Mesenchymal stem cell (in vitro differentiated cells and primary cell): Measurements from ENCODE around the gene GPATCH8.

Experiments
- DNase-seq: peaks from one replicate; pipeline ENCODE4 v3.0.0-alpha.2; 2013
- H2AFZ ChIP-seq: one replicate; pipeline ENCODE4 v1.6.1; 2013; ENCODE audit warnings: low read depth, mild to moderate bottlenecking, control low read depth, inconsistent platforms, low read length, moderate library complexity
- H2AK5ac ChIP-seq: 2 replicates; pipeline ENCODE4 v1.6.1; 2013; ENCODE audit warnings: low read length, moderate library complexity, mild to moderate bottlenecking, inconsistent platforms; ENCODE audit not compliant: severe bottlenecking
- H2BK120ac ChIP-seq: one replicate; pipeline ENCODE4 v1.6.1; 2013; ENCODE audit warnings: low read depth, mild to moderate bottlenecking, inconsistent platforms, low read length, moderate library complexity
- H2BK12ac ChIP-seq, 2 experiments: one replicate each; pipeline ENCODE4 v1.6.1; 2013; ENCODE audit warnings: inconsistent platforms in 2 of 2, low read length in 2 of 2, mild to moderate bottlenecking in 2 of 2, moderate library complexity in 2 of 2, control low read depth in 1 of 2
- H2BK15ac ChIP-seq: one replicate; pipeline ENCODE4 v1.6.1; 2013; ENCODE audit warnings: mild to moderate bottlenecking, low read depth, inconsistent platforms; ENCODE audit not compliant: poor library complexity, severe bottlenecking
- H2BK5ac ChIP-seq: 2 replicates; pipeline ENCODE4 v1.6.1; 2013; ENCODE audit warnings: low read depth, mild to moderate bottlenecking, low read length, control low read depth, inconsistent platforms; ENCODE audit not compliant: poor library complexity, severe bottlenecking
- H3K14ac ChIP-seq, 2 experiments: one replicate each; pipeline ENCODE4 v1.6.1; 2013; ENCODE audit warnings: inconsistent platforms in 2 of 2, low read length in 2 of 2, control low read depth in 1 of 2, mild to moderate bottlenecking in 1 of 2, moderate library complexity in 1 of 2
- H3K18ac ChIP-seq, 2 experiments: one replicate each; pipeline ENCODE4 v1.6.1; 2013; ENCODE audit warnings: inconsistent platforms in 2 of 2, low read length in 2 of 2, control low read depth in 1 of 2, low read depth in 1 of 2, mild to moderate bottlenecking in 1 of 2
- H3K23ac ChIP-seq, 2 experiments: one replicate each; pipeline ENCODE4 v1.6.1; 2013; ENCODE audit warnings: inconsistent platforms in 2 of 2, low read length in 2 of 2, mild to moderate bottlenecking in 2 of 2, moderate library complexity in 2 of 2, control low read depth in 1 of 2
- H3K27ac ChIP-seq: 2 replicates; pipeline ENCODE4 v1.5.1; 2013; ENCODE audit warnings: mild to moderate bottlenecking, moderate library complexity, low read length, control low read depth, inconsistent platforms; ENCODE audit not compliant: poor library complexity, severe bottlenecking
- H3K27me3 ChIP-seq, 2 experiments: 2 replicates each; pipeline versions ENCODE4 v1.6.1 to v1.7.0; 2013; ENCODE audit warnings: low read length in 2 of 2, mild to moderate bottlenecking in 2 of 2, moderate library complexity in 2 of 2, control low read depth in 1 of 2, inconsistent platforms in 1 of 2; ENCODE audit not compliant: control insufficient read depth in 1 of 2, insufficient read depth in 1 of 2
- H3K36me3 ChIP-seq, 2 experiments: 2 replicates each; pipeline versions ENCODE4 v1.6.1 to v1.7.0; 2013; ENCODE audit warnings: low read length in 2 of 2, control low read depth in 1 of 2, inconsistent platforms in 1 of 2, low read depth in 1 of 2, mild to moderate bottlenecking in 1 of 2; ENCODE audit not compliant: insufficient read depth in 2 of 2, control insufficient read depth in 1 of 2
- H3K4ac ChIP-seq, 2 experiments: one replicate each; pipeline ENCODE4 v1.6.1; 2013; ENCODE audit warnings: inconsistent platforms in 2 of 2, low read length in 2 of 2, mild to moderate bottlenecking in 2 of 2, moderate library complexity in 2 of 2, control low read depth in 1 of 2, low read depth in 1 of 2
- H3K4me1 ChIP-seq: 2 replicates; pipeline ENCODE4 v1.6.1; 2013; ENCODE audit warnings: low read depth, low read length, control low read depth; ENCODE audit not compliant: control insufficient read depth, insufficient read depth
- H3K4me2 ChIP-seq: 2 replicates; pipeline ENCODE4 v1.6.1; 2013; ENCODE audit warnings: low read length, mild to moderate bottlenecking, inconsistent platforms; ENCODE audit not compliant: poor library complexity, severe bottlenecking
- H3K4me3 ChIP-seq, 2 experiments: 2 replicates each; pipeline versions ENCODE4 v1.5.1 to v1.7.0; 2013; ENCODE audit warnings: low read length in 2 of 2, mild to moderate bottlenecking in 2 of 2, control low read depth in 1 of 2, low read depth in 1 of 2; ENCODE audit not compliant: insufficient read depth in 1 of 2
- H3K79me1 ChIP-seq: replicated peaks from 2 replicates; pipeline ENCODE4 v1.6.1; 2013; ENCODE audit warnings: mild to moderate bottlenecking, control low read depth, low read length, inconsistent platforms; ENCODE audit not compliant: poor library complexity, severe bottlenecking
- H3K9ac ChIP-seq: 2 replicates; pipeline ENCODE4 v1.7.0; 2013; ENCODE audit warnings: mild to moderate bottlenecking, low read length, moderate library complexity
- H3K9me3 ChIP-seq: 2 replicates; pipeline ENCODE4 v1.7.0; 2013; ENCODE audit warnings: mild to moderate bottlenecking, low read length; ENCODE audit not compliant: control insufficient read depth
- H4K8ac ChIP-seq: one replicate; pipeline ENCODE4 v1.6.1; 2013; ENCODE audit warnings: inconsistent platforms, mild to moderate bottlenecking, low read length, moderate library complexity
- H4K91ac ChIP-seq: one replicate; pipeline ENCODE4 v1.6.1; 2013; ENCODE audit warnings: mild to moderate bottlenecking, low read length, inconsistent platforms
- WGBS: methylation state at CpG from one replicate; pipeline ENCODE4 v1.1.7; 2013; ENCODE audit warnings: mixed read lengths; 5-methylcytosine and 5-hydroxymethylcytosine counted together

Gene GPATCH8

GRCh38 chr17:44361292-44362260, 141.6 kb downstream of the GPATCH8 start:
- no peak overlapping the region for H2BK120ac ChIP-seq
- H3K23ac ChIP-seq, result peak overlapping the region in 1 of 2 experiments; percentile 23
- 65% methylated on average over 7 of the region's 11 CpGs for WGBS
- H3K4me2 ChIP-seq, result peak overlapping the region; percentile 85
- H4K91ac ChIP-seq, result peak overlapping the region; percentile 91
- peak overlapping the region; percentile 55 to 85 for H3K18ac ChIP-seq
- H3K14ac ChIP-seq, result peak overlapping the region in 1 of 2 experiments; percentile 53
- no peak overlapping the region for H3K4me3 ChIP-seq
- H3K36me3 ChIP-seq, result peaks cover 0 to 13% of the 10 kb centered on the region in 2 experiments
- peaks cover 40% of the 10 kb centered on the region for H3K4me1 ChIP-seq
- H3K9ac ChIP-seq, result no peak overlapping the region
- peaks cover 15 to 19% of the 10 kb centered on the region in 2 experiments for H3K27me3 ChIP-seq
- peak overlapping the region; percentile 49 for H2BK5ac ChIP-seq
- H2BK12ac ChIP-seq, result peak overlapping the region; percentile 65 to 69
- no peak for DNase-seq
- no peaks in the 10 kb centered on the region for H3K9me3 ChIP-seq
- no peak overlapping the region for H2AFZ ChIP-seq
- H3K79me1 ChIP-seq, result peaks cover 39% of the 10 kb centered on the region
- no peak overlapping the region for H3K27ac ChIP-seq
- H2BK15ac ChIP-seq, result no peak overlapping the region
- H4K8ac ChIP-seq, result no peak overlapping the region
- peak overlapping the region; percentile 63 for H2AK5ac ChIP-seq
- no peak overlapping the region for H3K4ac ChIP-seq

DNA sequence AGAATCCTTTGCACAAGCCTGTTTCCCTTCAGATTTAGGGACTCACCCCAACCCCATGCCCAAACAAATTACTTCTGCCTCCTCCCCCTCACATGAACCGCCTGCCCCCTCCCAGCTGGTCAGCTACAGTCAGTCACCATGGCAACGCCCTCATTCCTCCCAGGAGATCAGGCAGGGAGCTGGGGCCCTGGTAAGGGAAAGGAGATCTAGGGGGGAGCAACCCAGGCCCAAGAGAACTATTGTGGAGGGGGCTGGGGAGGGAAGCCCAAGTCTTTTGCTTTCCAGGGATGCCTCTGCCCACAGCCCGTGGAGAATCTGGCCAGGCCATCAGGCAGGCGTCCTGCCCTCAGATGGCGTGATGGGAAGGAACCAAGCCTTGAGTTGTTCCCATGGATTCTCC, 142.4 kb downstream of the GPATCH8 start:
- Histone ChIP-seq H2BK15ac (peak overlapping the region; percentile 17), H4K8ac (no peak overlapping the region), H3K18ac (peak overlapping the region in 1 of 2 experiments; percentile 85), H3K27ac (no peak overlapping the region), H3K4me2 (peak overlapping the region; percentile 56), H3K36me3 (peaks cover 0 to 18% of the 10 kb centered on the region in 2 experiments), H3K27me3 (peaks cover 7 to 15% of the 10 kb centered on the region in 2 experiments), H3K23ac (peak overlapping the region in 1 of 2 experiments; percentile 23), H2BK120ac (no peak overlapping the region), H2BK12ac (peak overlapping the region in 1 of 2 experiments; percentile 65), H3K4ac (no peak overlapping the region), H3K9me3 (no peaks in the 10 kb centered on the region), H3K14ac (peak overlapping the region in 1 of 2 experiments; percentile 53), H2AFZ (no peak overlapping the region), H2BK5ac (peak overlapping the region; percentile 49), H3K9ac (no peak overlapping the region), H2AK5ac (peak overlapping the region; percentile 3), H3K4me1 (peaks cover 40% of the 10 kb centered on the region), H4K91ac (peak overlapping the region; percentile 91), H3K79me1 (peaks cover 39% of the 10 kb centered on the region), H3K4me3 (no peak overlapping the region)
- WGBS, result 74% methylated on average over 4 of the region's 5 CpGs
- DNase-seq, result peak; percentile 60

DNA sequence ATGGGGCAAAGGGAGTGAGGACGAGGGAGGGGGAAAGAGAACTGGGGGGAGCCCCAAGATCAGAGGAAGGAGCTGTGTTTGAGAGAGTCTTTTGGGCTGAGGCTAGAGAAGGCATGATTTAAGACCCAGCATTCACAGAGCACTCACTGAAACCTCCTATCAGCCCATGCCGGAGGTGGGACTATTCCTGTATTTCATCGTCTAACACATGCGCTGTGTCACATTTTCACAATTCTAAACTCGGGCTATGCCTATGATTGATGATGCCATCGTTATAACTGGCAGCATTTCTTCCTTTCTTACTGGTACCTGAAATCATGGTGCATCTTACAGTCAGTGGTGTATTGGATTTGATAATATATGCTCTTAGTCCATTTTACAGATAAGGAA, 143.1 kb downstream of the GPATCH8 start:
- no peak overlapping the region for H3K27ac ChIP-seq
- no peak overlapping the region for H4K91ac ChIP-seq
- no peak overlapping the region for H3K4me3 ChIP-seq
- no peak overlapping the region for H4K8ac ChIP-seq
- no peak for DNase-seq
- no peak overlapping the region for H2BK120ac ChIP-seq
- peaks cover 0 to 25% of the 10 kb centered on the region in 2 experiments for H3K36me3 ChIP-seq
- H3K9me3 ChIP-seq, result no peaks in the 10 kb centered on the region
- H3K4ac ChIP-seq, result no peak overlapping the region
- no peak overlapping the region for H2AFZ ChIP-seq
- H3K9ac ChIP-seq, result no peak overlapping the region
- no peak overlapping the region for H2BK12ac ChIP-seq
- no peak overlapping the region for H2BK15ac ChIP-seq
- H3K18ac ChIP-seq, result no peak overlapping the region
- no peak overlapping the region for H3K4me2 ChIP-seq
- no peak overlapping the region for H2AK5ac ChIP-seq
- no peak overlapping the region for H3K23ac ChIP-seq
- no peak overlapping the region for H2BK5ac ChIP-seq
- no peak overlapping the region for H3K14ac ChIP-seq
- peaks cover 40% of the 10 kb centered on the region for H3K4me1 ChIP-seq
- 87% methylated on average over 6 of the region's 6 CpGs for WGBS
- peaks cover 39% of the 10 kb centered on the region for H3K79me1 ChIP-seq
- peaks cover 4 to 8% of the 10 kb centered on the region in 2 experiments for H3K27me3 ChIP-seq

DNA sequence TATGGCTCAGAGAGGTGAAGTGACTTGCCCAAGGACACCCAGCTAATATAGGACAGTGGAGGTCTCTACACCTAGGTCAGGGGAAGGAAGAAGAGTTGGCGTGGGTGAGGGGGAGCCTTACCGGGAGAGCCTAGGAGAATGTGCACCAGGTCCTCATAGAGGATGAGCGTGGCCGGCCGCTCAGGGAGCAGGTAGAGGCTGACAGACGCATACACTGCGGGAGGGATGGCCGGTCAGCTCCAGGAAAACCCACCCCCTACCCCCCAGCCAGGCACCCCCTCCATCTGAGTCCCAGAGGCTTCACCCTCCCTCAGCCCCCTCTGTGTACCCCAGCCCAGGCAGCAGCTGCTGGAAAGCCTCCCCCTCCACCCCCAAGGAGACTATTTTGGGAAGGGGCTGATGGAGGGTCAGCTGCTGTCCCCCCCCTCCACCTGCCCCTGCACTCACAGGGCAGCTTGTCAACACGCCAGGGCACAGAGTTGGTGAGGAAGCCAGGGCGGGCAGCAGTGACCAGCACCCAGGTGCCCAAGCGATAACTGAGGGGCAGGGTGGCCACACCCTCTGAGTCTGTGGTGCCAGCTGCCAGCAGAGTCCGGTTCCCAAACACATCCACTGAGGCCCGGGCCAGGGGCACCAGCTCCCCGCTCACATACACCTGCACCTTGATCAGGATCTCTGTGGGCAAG, 143.6 kb downstream of the GPATCH8 start:
- no peak overlapping the region for H3K9ac ChIP-seq
- peaks cover 40% of the 10 kb centered on the region for H3K4me1 ChIP-seq
- no peak overlapping the region for H3K4ac ChIP-seq
- no peak overlapping the region for H3K23ac ChIP-seq
- no peak overlapping the region for H2BK5ac ChIP-seq
- no peak overlapping the region for H3K18ac ChIP-seq
- no peak overlapping the region for H4K91ac ChIP-seq
- H3K9me3 ChIP-seq, result no peaks in the 10 kb centered on the region
- H3K36me3 ChIP-seq, result peaks cover 0 to 30% of the 10 kb centered on the region in 2 experiments
- no peak overlapping the region for H2AFZ ChIP-seq
- no peak overlapping the region for H2BK120ac ChIP-seq
- H2BK12ac ChIP-seq, result no peak overlapping the region
- H3K27ac ChIP-seq, result no peak overlapping the region
- H3K27me3 ChIP-seq, result peaks cover 0 to 3% of the 10 kb centered on the region in 2 experiments
- WGBS, result 98% methylated on average over 8 of the region's 14 CpGs
- H2BK15ac ChIP-seq, result peak overlapping the region; percentile 73
- H3K79me1 ChIP-seq, result peaks cover 39% of the 10 kb centered on the region
- no peak overlapping the region for H2AK5ac ChIP-seq
- H3K4me3 ChIP-seq, result no peak overlapping the region
- no peak overlapping the region for H3K14ac ChIP-seq
- no peak for DNase-seq
- no peak overlapping the region for H3K4me2 ChIP-seq
- no peak overlapping the region for H4K8ac ChIP-seq
